HG02870 (cell line): ENCODE measurements around the gene BPIFA3.

Experiments
- ATAC-seq: cut with Tn5 transposase; IDR thresholded peaks from one replicate; pipeline ENCODE4 v1.9.1; 2021; ENCODE audit warnings: mild to moderate bottlenecking, moderate library complexity; ENCODE audit not compliant: unreplicated experiment

BPIFA3 gene

DNA sequence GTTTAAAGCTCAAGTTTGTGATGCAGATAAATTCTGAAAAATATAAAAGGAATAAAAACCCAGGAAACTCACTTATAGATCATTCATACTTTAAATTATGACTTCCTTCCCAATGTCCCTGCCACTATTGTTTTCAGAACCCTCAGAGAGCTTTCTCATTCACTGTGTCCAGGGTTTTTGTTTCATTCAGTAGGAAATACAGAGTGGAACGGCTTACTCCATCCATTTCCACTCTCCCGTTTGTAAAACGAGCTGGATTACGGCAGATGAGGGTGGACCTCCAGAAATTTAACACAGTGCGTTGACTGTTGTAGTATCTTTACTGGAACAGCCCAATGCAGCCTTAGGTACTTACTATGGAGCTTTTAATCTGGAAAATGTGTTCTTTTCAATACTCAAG is 42.2 kb downstream of the BPIFA3 start:
- ATAC-seq, result no peak

DNA sequence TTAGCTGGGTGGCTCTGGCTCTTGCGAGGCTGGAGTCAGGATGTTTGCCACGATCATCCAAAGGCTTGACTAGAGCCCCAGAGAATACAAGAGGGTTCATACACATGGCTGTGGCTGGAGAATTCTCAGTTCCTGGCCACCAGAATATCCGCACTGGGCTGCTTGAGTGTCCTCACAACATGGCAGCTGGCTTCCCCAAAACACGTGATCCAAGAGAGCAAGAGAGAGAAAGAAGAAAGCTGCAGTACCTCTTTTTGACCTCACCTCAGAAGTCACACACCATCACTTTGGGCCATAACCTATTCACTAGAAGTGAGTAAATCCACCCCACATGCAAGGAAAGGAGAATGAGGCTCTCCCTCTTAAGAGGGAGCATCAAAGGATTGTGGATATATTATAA is 44.3 kb downstream of the BPIFA3 start:
- no peak for ATAC-seq

DNA sequence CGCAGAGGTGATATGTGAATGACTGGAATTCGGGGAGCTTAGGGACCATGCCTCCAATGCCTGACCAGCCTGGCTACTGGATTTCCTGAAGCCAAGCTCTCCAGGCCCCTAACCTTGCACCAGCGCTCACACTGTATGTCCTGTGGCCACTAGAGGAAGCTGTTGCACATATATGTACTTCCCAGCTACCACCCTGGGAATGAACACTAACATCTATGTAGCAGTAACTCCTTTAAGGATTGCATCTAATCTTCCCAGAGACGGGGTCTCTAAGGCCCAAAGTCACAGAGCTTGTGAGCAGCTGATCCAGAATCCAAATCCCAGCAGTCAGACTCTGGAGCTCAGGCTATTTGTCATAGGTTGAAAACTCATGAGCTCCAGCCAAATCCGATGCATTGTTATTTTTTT is 45.5 kb downstream of the BPIFA3 start:
- ATAC-seq, result no peak

DNA sequence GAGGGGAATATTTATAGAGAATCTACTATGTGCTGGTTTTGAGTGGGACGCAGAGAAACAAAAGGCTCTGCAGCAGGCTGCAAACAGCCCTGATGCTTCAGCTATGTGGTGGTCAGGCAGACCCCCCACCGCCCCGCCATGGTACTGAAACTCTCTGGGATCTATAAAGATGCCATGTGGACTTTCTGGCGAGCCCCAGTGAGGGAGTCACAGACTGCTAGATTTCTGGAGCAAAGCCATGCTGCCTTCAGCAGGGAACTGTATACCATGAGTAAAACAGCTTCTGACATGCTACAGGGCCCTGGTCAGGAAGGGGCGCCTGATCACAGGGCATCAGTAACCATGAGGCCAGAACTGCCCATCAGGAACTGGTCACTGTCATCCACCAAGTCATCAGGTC is 46.6 kb downstream of the BPIFA3 start:
- ATAC-seq, result no peak

DNA sequence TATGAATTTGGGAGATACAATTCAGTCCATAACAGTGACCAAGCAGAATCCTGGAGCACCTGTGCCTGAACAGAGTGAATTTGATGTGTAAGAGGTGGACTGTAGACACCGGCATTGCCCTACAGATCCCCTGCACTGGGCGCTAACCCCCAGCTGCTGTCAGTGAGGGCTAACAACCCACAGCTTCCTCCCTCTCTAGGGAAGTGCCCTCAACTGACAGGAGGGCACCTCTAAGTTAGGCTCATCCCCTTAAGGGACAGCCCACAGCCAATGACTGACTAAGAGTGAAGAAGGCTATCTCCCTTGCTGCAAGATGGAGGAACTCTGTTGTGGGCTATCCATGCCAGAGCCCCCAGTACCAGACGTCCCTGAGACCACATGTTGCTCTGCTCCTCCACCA is 50.5 kb downstream of the BPIFA3 start:
- ATAC-seq, result no peak

DNA sequence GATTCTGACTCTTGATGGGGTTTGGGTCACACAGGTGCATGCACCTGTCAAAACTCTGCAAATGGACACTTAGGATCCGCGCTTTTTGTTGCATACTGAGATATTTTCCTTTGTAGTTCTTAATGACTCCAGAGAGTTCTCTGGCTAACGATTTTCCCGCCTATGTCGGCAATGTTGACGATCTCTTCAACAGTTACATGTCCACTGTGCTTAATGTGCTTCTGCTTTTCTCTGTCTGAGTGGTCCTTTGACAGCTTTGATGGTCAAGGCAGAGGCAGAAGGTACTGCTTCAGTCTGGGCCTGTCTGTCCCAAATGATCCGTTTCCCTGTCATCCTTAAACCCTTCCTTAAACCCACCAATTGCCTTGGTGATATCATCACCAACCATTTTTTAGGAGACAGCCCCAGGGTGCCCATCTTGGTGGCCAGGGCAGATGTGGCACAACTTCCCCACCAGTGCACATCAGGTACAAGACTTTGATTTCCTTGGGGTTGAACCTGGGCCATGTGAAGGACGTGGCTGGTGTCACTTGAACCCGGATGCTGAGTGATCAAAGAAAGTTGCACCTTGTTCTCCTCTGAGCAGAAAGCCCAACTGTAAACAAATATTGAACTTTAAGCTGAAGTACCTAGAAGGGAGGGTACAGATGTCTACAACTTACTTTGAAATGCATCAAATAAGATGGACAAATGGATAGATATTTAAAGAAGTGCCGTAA is 55.2 kb downstream of the BPIFA3 start:
- no peak for ATAC-seq

DNA sequence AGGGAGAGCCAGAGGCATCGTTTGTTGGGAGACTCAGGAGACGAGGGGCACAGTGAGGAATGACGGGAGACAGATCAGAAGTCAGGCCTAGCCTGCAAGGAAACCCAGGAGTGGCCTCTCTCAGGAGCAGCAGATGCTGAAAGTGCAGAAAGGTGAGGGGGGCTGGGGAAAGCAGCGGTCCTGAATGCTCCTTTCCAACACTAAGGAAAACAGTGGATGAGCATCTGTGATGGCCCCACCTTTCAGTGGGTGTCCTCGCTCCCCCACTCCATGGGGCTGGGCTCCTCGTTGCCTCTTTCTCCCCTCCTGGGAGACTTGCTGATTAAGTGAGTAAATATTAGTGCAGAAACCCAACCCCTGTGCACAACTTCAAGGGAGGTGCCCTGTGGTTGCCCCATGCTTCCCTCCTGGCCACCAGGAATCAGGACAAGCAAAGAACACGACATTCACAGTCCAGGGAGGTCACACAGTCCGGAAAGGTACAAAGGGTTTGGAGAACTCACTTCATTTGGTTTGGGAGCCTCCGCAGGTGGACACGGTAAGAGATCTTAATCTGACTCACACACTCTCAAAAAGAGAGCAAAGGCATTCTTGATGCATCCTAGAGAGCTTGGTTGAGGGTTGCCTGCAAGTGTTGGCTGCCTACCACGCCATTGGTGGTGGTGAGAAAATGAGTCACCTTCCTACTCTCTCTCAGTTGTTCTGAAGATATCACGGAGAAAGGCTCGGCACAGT is 56.1 kb downstream of the BPIFA3 start:
- no peak for ATAC-seq

DNA sequence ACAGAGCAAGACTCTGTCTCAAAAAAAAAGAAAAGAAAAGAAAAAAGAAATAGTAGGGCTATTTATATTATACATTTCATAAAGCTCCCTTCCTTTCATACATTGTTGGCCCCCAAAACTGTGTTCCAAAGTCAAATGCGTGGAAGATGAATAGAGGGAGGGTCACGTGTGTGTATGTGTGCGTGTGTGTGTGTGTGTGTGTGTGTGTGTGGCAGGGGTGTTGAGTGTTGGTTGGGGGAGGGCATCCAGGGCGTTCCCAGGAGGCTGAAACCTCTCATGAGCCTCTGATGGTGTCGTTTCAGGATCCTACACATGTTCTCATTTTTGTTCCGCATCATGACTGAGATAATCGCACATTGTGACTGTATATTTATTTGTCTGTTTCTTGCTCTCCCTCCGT is 58.1 kb downstream of the BPIFA3 start:
- no peak for ATAC-seq

DNA sequence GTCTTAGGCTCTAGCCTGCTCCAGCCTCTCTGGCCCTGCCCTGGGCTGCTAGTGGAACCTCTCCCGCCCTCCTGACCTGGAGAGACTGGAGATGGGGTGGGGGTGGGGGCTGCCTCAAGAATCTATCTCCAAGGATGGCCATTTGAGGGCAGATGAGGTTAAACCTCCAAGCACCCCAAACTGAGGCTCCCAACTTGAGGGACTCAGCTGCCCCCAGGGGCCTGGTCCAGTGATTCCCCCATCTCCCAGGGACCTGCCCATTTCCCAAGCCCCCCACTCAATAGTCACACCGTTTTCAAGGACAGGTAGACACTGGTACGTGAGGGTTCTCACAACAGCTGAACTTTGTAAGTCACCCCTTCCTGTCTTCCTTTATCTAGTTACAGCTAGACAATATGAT is 58.7 kb downstream of the BPIFA3 start:
- no peak for ATAC-seq

DNA sequence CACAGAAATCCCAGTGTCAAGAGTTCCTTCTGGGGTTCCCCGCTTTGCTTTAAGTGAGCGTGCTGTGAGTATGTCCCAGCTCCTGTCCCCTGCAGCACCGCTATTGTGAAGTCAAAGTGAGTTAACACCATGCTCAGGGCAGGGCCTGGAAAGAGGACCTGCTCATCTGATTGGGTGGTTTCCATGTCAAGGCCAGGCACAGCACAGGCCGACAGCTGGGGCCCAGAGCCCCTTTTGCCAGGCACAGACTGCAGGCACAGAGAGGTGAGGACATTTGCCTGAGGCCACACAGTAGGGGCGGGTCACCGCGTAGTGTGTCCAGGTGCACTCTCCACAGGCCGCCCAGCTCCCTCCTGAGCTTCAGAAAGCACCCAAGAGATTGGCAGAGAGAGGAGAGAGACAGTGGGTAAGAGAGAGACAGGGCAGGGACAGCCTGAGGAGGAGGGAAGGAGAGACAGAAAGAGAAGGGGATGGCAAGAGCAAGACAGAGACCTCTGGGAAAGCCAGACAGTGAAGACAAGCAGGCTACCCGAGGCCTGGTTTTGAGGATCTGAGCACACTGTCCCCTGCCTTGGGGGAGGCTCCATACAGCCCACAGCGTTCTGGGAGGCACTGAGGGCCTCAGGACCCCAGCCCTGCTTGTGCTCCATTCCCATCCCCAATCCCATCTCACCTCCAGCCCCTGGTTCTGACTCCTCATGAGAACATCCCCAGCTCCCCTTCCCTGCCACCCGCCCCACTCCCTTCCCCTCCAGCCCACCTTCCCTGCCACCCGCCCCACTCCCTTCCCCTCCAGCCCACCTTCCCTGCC is 59.4 kb downstream of the BPIFA3 start:
- ATAC-seq, result no peak
